ENCODE measurements around the gene ICA1L. TPM values are rescaled to one million over a fixed set of nuclear protein-coding genes. Genes with fewer than 3 reads are reported as not detected.

ICA1L gene
- total RNA-seq, 1 donor from 2014 or later: 12.9 TPM

GRCh38 chr2:202771741-202772460, 99.7 kb downstream of the ICA1L start:
- no peak for DNase-seq (ENCODE audit: low read depth, low spot score)
- Mint-ChIP-seq H3K9me3 (no peaks in the 10 kb centered on the region), H3K36me3 (ENCODE audit: low read depth) (peaks cover 19% of the 10 kb centered on the region), H3K4me1 (no peaks in the 10 kb centered on the region), H3K27me3 (ENCODE audit: low read depth) (no peaks in the 10 kb centered on the region), H3K27ac (ENCODE audit: unreplicated experiment) (peak overlapping the region; percentile 32), H3K4me3 (no peak overlapping the region)
- no peak for TF ChIP-seq CTCF (conservative IDR thresholded peaks at IDR 0.05)

- Mint-ChIP-seq H3K4me3 (no peak overlapping the region), H3K36me3 (ENCODE audit: low read depth) (peaks cover 19% of the 10 kb centered on the region), H3K27me3 (ENCODE audit: low read depth) (no peaks in the 10 kb centered on the region), H3K27ac (ENCODE audit: unreplicated experiment) (peak overlapping the region; percentile 32), H3K9me3 (no peaks in the 10 kb centered on the region), H3K4me1 (no peaks in the 10 kb centered on the region)
- no peak for TF ChIP-seq CTCF (conservative IDR thresholded peaks at IDR 0.05)
- no peak for DNase-seq (ENCODE audit: low read depth, low spot score)
Measured at GRCh38 chr2:202771336-202771735, 100.2 kb downstream of the ICA1L start.

GRCh38 chr2:202769201-202769600, 102.4 kb downstream of the ICA1L start:
- Mint-ChIP-seq H3K4me3 (no peak overlapping the region), H3K27ac (ENCODE audit: unreplicated experiment) (no peak overlapping the region), H3K36me3 (ENCODE audit: low read depth) (peaks cover 11% of the 10 kb centered on the region), H3K4me1 (no peaks in the 10 kb centered on the region), H3K9me3 (no peaks in the 10 kb centered on the region), H3K27me3 (ENCODE audit: low read depth) (no peaks in the 10 kb centered on the region)
- DNase-seq (ENCODE audit: low read depth, low spot score): no peak
- no peak for TF ChIP-seq CTCF (conservative IDR thresholded peaks at IDR 0.05)

GRCh38 chr2:202768273-202768672, 103.3 kb downstream of the ICA1L start:
- H3K27me3 Mint-ChIP-seq (ENCODE audit: low read depth): no peaks in the 10 kb centered on the region

GRCh38 chr2:202765436-202765835, 106.1 kb downstream of the ICA1L start:
- peaks cover 6% of the 10 kb centered on the region for H3K4me1 Mint-ChIP-seq
- peaks cover 8% of the 10 kb centered on the region for H3K36me3 Mint-ChIP-seq (ENCODE audit: low read depth)
- no peak overlapping the region for H3K27ac Mint-ChIP-seq (ENCODE audit: unreplicated experiment)
- TF ChIP-seq CTCF (conservative IDR thresholded peaks at IDR 0.05): no peak
- no peak overlapping the region for H3K4me3 Mint-ChIP-seq
- no peaks in the 10 kb centered on the region for H3K27me3 Mint-ChIP-seq (ENCODE audit: low read depth)
- no peaks in the 10 kb centered on the region for H3K9me3 Mint-ChIP-seq
- DNase-seq (ENCODE audit: low read depth, low spot score): no peak

More at GRCh38 chr2:202768273-202768672, 103.3 kb downstream of the ICA1L start:
- Mint-ChIP-seq H3K4me1 (no peaks in the 10 kb centered on the region), H3K4me3 (no peak overlapping the region), H3K9me3 (no peaks in the 10 kb centered on the region), H3K27ac (ENCODE audit: unreplicated experiment) (no peak overlapping the region), H3K36me3 (ENCODE audit: low read depth) (peaks cover 8% of the 10 kb centered on the region)
- TF ChIP-seq CTCF (conservative IDR thresholded peaks at IDR 0.05): no peak
- DNase-seq (ENCODE audit: low read depth, low spot score): no peak

Measured in neural crest cell (in vitro differentiated cells).